ENCODE results near the gene MALSU1. TPM values are rescaled to one million over a fixed set of nuclear protein-coding genes. Genes with fewer than 3 reads are reported as not detected.

Gene MALSU1
- total and polyA plus RNA-seq, 4 donors, result 30.3 to 84.6 (median 40.5) TPM

DNA sequence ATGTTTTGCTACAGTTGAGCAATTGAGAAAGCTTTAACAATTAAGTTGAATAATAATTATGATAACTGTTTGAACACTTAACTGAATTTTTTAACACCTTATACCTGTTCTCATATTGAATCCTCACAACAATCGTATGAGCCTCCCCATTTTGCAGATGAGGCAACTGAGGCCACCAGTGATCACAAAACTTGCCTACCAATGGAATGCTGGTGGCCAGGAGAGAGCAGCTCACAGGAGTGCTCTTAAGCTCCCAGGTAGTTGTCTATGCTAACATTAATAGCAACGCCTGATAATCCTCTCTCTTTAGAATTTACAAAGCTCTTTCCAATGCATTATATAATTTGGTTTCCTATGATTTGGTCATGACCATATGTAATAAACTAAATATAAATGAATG, 31.0 kb upstream of the MALSU1 start:
- no peaks in the 10 kb centered on the region for H3K9me3 ChIP-seq (ENCODE audit: control insufficient read depth in 4 of 4, low read length in 3 of 4)
- WGBS, result 97% methylated on average over 2 of the region's 2 CpGs
- H3K36me3 ChIP-seq (ENCODE audit: control insufficient read depth in 4 of 4, insufficient read depth in 3 of 4, low read depth in 1 of 4, low read length in 3 of 4), result no peaks in the 10 kb centered on the region
- TF ChIP-seq YY1 (IDR thresholded peaks at IDR 0.05) (no peak), TAF1 (conservative IDR thresholded peaks at IDR 0.05) (no peak), JUND (IDR thresholded peaks at IDR 0.05) (no peak), GABPA (IDR thresholded peaks at IDR 0.05 in 1 of 2, conservative IDR thresholded peaks at IDR 0.05 in 1 of 2) (no peak), HNF4A (conservative IDR thresholded peaks at IDR 0.05) (no peak), RAD21 (IDR thresholded peaks at IDR 0.05) (no peak), FOXA1 (IDR thresholded peaks at IDR 0.05) (no peak), RXRA (IDR thresholded peaks at IDR 0.05) (no peak), EGR1 (IDR thresholded peaks at IDR 0.05; ENCODE audit: low read depth in 2 of 2) (no peak), HNF4G (IDR thresholded peaks at IDR 0.05) (no peak), SP1 (IDR thresholded peaks at IDR 0.05) (no peak), FOXA2 (IDR thresholded peaks at IDR 0.05) (no peak), NR2F2 (IDR thresholded peaks at IDR 0.05) (no peak)
- TF ChIP-seq, protein P1, sequence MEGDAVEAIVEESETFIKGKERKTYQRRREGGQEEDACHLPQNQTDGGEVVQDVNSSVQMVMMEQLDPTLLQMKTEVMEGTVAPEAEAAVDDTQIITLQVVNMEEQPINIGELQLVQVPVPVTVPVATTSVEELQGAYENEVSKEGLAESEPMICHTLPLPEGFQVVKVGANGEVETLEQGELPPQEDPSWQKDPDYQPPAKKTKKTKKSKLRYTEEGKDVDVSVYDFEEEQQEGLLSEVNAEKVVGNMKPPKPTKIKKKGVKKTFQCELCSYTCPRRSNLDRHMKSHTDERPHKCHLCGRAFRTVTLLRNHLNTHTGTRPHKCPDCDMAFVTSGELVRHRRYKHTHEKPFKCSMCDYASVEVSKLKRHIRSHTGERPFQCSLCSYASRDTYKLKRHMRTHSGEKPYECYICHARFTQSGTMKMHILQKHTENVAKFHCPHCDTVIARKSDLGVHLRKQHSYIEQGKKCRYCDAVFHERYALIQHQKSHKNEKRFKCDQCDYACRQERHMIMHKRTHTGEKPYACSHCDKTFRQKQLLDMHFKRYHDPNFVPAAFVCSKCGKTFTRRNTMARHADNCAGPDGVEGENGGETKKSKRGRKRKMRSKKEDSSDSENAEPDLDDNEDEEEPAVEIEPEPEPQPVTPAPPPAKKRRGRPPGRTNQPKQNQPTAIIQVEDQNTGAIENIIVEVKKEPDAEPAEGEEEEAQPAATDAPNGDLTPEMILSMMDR (IDR thresholded peaks at IDR 0.05; ENCODE audit: low read depth, low read length, missing input control), result no peak
- TF ChIP-seq, protein P2, sequence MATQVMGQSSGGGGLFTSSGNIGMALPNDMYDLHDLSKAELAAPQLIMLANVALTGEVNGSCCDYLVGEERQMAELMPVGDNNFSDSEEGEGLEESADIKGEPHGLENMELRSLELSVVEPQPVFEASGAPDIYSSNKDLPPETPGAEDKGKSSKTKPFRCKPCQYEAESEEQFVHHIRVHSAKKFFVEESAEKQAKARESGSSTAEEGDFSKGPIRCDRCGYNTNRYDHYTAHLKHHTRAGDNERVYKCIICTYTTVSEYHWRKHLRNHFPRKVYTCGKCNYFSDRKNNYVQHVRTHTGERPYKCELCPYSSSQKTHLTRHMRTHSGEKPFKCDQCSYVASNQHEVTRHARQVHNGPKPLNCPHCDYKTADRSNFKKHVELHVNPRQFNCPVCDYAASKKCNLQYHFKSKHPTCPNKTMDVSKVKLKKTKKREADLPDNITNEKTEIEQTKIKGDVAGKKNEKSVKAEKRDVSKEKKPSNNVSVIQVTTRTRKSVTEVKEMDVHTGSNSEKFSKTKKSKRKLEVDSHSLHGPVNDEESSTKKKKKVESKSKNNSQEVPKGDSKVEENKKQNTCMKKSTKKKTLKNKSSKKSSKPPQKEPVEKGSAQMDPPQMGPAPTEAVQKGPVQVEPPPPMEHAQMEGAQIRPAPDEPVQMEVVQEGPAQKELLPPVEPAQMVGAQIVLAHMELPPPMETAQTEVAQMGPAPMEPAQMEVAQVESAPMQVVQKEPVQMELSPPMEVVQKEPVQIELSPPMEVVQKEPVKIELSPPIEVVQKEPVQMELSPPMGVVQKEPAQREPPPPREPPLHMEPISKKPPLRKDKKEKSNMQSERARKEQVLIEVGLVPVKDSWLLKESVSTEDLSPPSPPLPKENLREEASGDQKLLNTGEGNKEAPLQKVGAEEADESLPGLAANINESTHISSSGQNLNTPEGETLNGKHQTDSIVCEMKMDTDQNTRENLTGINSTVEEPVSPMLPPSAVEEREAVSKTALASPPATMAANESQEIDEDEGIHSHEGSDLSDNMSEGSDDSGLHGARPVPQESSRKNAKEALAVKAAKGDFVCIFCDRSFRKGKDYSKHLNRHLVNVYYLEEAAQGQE (IDR thresholded peaks at IDR 0.05), result no peak
- TF ChIP-seq, protein P3, sequence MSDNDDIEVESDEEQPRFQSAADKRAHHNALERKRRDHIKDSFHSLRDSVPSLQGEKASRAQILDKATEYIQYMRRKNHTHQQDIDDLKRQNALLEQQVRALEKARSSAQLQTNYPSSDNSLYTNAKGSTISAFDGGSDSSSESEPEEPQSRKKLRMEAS (IDR thresholded peaks at IDR 0.05), result no peak
- peaks cover 0 to 2% (median 0%) of the 10 kb centered on the region in 4 donors for H3K27me3 ChIP-seq (ENCODE audit: control insufficient read depth in 4 of 4, insufficient read depth in 4 of 4, low read length in 3 of 4)
- DNase-seq (ENCODE audit: low spot score), result no peak
- no peak overlapping the region for H3K27ac ChIP-seq (ENCODE audit: low read depth in 1 of 2, low read length in 2 of 2)
- no peak overlapping the region for H3K9ac ChIP-seq (ENCODE audit: low read depth in 1 of 2, low read length in 2 of 2)
- H3K4me3 ChIP-seq (ENCODE audit: low read depth in 1 of 3, low read length in 3 of 3), result no peak overlapping the region
- H3K4me1 ChIP-seq (ENCODE audit: control insufficient read depth in 4 of 4, insufficient read depth in 4 of 4, low read length in 3 of 4), result peaks cover 0 to under 1% (median 0%) of the 10 kb centered on the region in 4 donors

DNA sequence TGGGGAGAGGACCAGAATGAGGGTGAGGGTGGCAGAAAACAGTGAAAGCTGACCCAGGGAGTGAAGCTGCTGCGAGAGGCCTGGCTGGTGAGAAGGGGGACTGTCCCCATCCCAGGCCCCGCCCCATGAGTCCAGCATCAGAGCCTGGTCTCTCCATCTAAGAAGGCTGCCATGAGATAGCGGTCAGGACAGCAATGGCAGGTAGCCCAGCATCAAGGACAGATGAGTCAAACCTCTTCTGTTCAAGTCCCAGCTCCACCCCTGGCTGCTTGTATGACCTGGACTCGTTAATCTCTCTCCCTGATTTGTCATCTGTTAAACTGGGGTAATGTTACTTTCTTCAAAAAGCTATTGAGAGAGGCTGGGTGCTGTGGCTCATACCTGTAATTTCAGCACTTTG, 30.4 kb upstream of the MALSU1 start:
- no peaks in the 10 kb centered on the region for H3K36me3 ChIP-seq (ENCODE audit: control insufficient read depth in 4 of 4, insufficient read depth in 3 of 4, low read depth in 1 of 4, low read length in 3 of 4)
- peaks cover 0 to 2% (median 0%) of the 10 kb centered on the region in 4 donors for H3K27me3 ChIP-seq (ENCODE audit: control insufficient read depth in 4 of 4, insufficient read depth in 4 of 4, low read length in 3 of 4)
- H3K9ac ChIP-seq (ENCODE audit: low read depth in 1 of 2, low read length in 2 of 2), result no peak overlapping the region
- no peak for TF ChIP-seq NR2F2 (IDR thresholded peaks at IDR 0.05)
- no peak for TF ChIP-seq SP1 (IDR thresholded peaks at IDR 0.05)
- H3K9me3 ChIP-seq (ENCODE audit: control insufficient read depth in 4 of 4, low read length in 3 of 4), result no peaks in the 10 kb centered on the region
- no peak overlapping the region for H3K4me3 ChIP-seq (ENCODE audit: low read depth in 1 of 3, low read length in 3 of 3)
- DNase-seq (ENCODE audit: low spot score), result no peak
- no peak overlapping the region for H3K27ac ChIP-seq (ENCODE audit: low read depth in 1 of 2, low read length in 2 of 2)
- WGBS, result 91% methylated on average over 4 of the region's 4 CpGs
- H3K4me1 ChIP-seq (ENCODE audit: control insufficient read depth in 4 of 4, insufficient read depth in 4 of 4, low read length in 3 of 4), result peaks cover 0 to 3% (median 2%) of the 10 kb centered on the region in 4 donors

All from liver (tissue), 9 donors.